Measurements from ENCODE around the gene GREB1L.

The GREB1L gene

DNA sequence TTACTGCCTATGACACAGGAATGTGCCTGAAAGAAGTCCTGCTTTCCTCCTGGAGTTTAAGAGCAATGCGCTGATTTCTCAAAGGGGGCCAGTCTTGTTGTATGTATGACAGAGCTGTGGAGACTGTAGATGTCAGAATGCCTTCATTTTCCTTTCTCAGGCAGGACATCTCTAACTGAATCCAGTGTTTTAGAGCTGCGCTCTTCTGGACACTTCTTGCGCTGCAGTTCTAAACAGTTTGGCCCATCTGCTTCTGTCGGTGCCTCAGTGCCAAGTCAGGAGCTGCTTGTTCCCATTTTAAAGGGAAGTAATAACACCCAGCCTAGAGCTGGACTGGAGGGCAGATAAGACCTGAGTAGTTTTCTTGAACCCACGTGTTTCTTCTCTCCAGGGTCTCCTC, 267.0 kb downstream of the GREB1L start:
- Histone ChIP-seq H3K4me3 (ENCODE audit: low read depth, low read length) (no peak overlapping the region), H3K4me1 (ENCODE audit: control insufficient read depth, insufficient read depth, low read length) (peaks cover 5% of the 10 kb centered on the region; the same call in 1 of the 2 replicates), H3K27ac (ENCODE audit: low read depth, low read length) (no peak overlapping the region), H3K36me3 (ENCODE audit: control insufficient read depth, insufficient read depth, low read length) (peaks cover 17% of the 10 kb centered on the region), H3K9me3 (ENCODE audit: control insufficient read depth, insufficient read depth, low read depth, low read length) (no peaks in the 10 kb centered on the region), H3K27me3 (ENCODE audit: control insufficient read depth, insufficient read depth, low read length) (no peaks in the 10 kb centered on the region), H3K9ac (ENCODE audit: low read length) (no peak overlapping the region)

DNA sequence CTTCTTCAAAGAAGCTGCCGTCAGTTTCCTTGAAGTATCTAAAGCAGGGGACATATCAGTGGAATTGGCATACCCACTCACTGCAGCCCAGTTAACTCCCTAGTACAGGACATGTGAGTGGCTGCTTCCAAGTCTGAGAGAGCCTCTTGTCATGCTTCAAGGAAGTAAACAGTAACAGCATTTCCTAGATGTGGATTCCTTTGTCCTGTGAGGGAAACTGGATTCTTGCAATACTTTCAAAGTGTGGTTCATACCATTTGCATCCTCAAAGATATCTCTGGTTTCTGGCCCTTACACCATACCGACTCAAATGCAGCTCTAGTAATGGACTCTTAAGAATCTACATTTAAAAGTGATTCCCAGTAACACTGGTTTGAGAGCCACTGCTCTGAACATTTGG, 271.3 kb downstream of the GREB1L start:
- no peaks in the 10 kb centered on the region for H3K9me3 ChIP-seq (ENCODE audit: control insufficient read depth, insufficient read depth, low read depth, low read length)

DNA sequence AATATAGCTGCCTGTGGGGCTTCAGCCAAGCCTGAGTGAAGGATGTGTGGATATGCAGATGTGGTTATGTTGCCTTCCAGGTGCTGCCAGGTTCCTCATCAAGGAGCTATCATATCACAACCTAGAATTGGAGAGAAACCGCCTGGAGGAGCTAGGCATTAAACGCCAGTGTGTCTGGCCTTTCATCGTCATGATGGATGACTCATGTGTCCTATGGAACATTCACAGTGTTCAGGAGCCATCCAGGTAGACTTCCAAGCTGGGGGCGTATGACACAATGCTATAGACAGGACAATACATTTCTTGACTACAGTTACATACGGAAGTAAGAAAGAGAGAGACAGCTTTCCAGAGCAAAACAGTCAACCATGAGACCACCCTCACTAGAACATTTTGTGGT, 271.7 kb downstream of the GREB1L start:
- Histone ChIP-seq H3K27ac (ENCODE audit: low read depth, low read length) (no peak overlapping the region), H3K4me3 (ENCODE audit: low read depth, low read length) (no peak overlapping the region), H3K9ac (ENCODE audit: low read length) (no peak overlapping the region), H3K36me3 (ENCODE audit: control insufficient read depth, insufficient read depth, low read length) (peaks cover 32% of the 10 kb centered on the region), H3K9me3 (ENCODE audit: control insufficient read depth, insufficient read depth, low read depth, low read length) (no peaks in the 10 kb centered on the region), H3K4me1 (ENCODE audit: control insufficient read depth, insufficient read depth, low read length) (no peaks in the 10 kb centered on the region), H3K27me3 (ENCODE audit: control insufficient read depth, insufficient read depth, low read length) (no peaks in the 10 kb centered on the region)

More for the DNA sequence above, 271.3 kb downstream of the GREB1L start:
- Histone ChIP-seq H3K9ac (ENCODE audit: low read length) (no peak overlapping the region), H3K4me1 (ENCODE audit: control insufficient read depth, insufficient read depth, low read length) (peaks cover 2% of the 10 kb centered on the region; the same call in 1 of the 2 replicates), H3K4me3 (ENCODE audit: low read depth, low read length) (no peak overlapping the region), H3K27ac (ENCODE audit: low read depth, low read length) (no peak overlapping the region), H3K27me3 (ENCODE audit: control insufficient read depth, insufficient read depth, low read length) (no peaks in the 10 kb centered on the region), H3K36me3 (ENCODE audit: control insufficient read depth, insufficient read depth, low read length) (peaks cover 28% of the 10 kb centered on the region)

DNA sequence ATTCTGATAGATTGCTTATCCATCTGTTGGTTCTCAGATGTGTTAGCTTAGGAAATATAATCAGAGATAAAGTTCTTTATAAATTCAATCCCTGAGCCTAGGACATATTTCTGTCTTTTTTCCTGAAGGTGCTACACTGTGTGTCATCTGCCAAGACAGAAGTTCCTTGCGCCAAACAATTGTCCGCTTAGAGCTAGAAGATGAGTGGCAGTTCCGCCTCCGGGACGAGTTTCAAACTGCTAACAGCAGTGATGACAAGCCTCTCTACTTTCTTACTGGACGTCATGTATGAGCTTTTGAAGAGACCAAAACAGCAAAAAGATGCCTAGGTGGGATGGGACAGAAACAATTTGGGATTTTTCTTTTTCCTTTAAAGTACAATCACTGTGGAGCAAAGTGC, 280.5 kb downstream of the GREB1L start:
- Histone ChIP-seq H3K4me1 (ENCODE audit: control insufficient read depth, insufficient read depth, low read length) (no peaks in the 10 kb centered on the region), H3K9me3 (ENCODE audit: control insufficient read depth, insufficient read depth, low read depth, low read length) (no peaks in the 10 kb centered on the region), H3K36me3 (ENCODE audit: control insufficient read depth, insufficient read depth, low read length) (peaks cover 57% of the 10 kb centered on the region), H3K9ac (ENCODE audit: low read length) (no peak overlapping the region), H3K27ac (ENCODE audit: low read depth, low read length) (no peak overlapping the region), H3K4me3 (ENCODE audit: low read depth, low read length) (no peak overlapping the region), H3K27me3 (ENCODE audit: control insufficient read depth, insufficient read depth, low read length) (no peaks in the 10 kb centered on the region)

DNA sequence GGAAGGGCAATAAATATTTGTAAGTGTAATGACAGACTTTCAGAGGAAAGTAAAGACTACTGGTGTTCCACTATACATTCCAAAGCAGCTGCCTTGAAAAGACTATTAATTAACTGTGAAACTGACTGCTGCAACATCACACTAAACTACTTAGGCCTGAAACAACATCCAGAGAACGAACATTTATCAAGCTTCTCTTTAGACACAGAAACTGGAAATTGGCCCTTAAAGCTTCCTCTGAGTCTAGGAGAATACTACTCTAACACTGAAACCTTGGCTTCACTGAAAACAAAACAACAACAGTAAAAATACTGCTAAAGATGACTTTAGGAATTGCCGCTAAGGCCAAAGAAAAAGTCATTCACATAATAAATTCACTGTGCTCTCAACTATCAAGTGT, 283.9 kb downstream of the GREB1L start:
- Histone ChIP-seq H3K27me3 (ENCODE audit: control insufficient read depth, insufficient read depth, low read length) (no peaks in the 10 kb centered on the region), H3K36me3 (ENCODE audit: control insufficient read depth, insufficient read depth, low read length) (peaks cover 61% of the 10 kb centered on the region), H3K4me3 (ENCODE audit: low read depth, low read length) (no peak overlapping the region), H3K9me3 (ENCODE audit: control insufficient read depth, insufficient read depth, low read depth, low read length) (no peaks in the 10 kb centered on the region), H3K27ac (ENCODE audit: low read depth, low read length) (no peak overlapping the region), H3K9ac (ENCODE audit: low read length) (no peak overlapping the region), H3K4me1 (ENCODE audit: control insufficient read depth, insufficient read depth, low read length) (no peaks in the 10 kb centered on the region)

- H3K27me3 ChIP-seq (ENCODE audit: control insufficient read depth, insufficient read depth, low read length), result no peaks in the 10 kb centered on the region
- H3K4me1 ChIP-seq (ENCODE audit: control insufficient read depth, insufficient read depth, low read length), result no peaks in the 10 kb centered on the region
- H3K36me3 ChIP-seq (ENCODE audit: control insufficient read depth, insufficient read depth, low read length), result peaks cover 66% of the 10 kb centered on the region
- H3K4me3 ChIP-seq (ENCODE audit: low read depth, low read length), result no peak overlapping the region
- no peak overlapping the region for H3K27ac ChIP-seq (ENCODE audit: low read depth, low read length)
- H3K9ac ChIP-seq (ENCODE audit: low read length), result no peak overlapping the region
- no peaks in the 10 kb centered on the region for H3K9me3 ChIP-seq (ENCODE audit: control insufficient read depth, insufficient read depth, low read depth, low read length)
Observed at GRCh38 chr18:21526463-21526862, 284.4 kb downstream of the GREB1L start.

- Histone ChIP-seq H3K9ac (ENCODE audit: low read length) (no peak overlapping the region), H3K4me3 (ENCODE audit: low read depth, low read length) (no peak overlapping the region), H3K4me1 (ENCODE audit: control insufficient read depth, insufficient read depth, low read length) (no peaks in the 10 kb centered on the region), H3K27ac (ENCODE audit: low read depth, low read length) (no peak overlapping the region), H3K27me3 (ENCODE audit: control insufficient read depth, insufficient read depth, low read length) (no peaks in the 10 kb centered on the region), H3K9me3 (ENCODE audit: control insufficient read depth, insufficient read depth, low read depth, low read length) (no peaks in the 10 kb centered on the region), H3K36me3 (ENCODE audit: control insufficient read depth, insufficient read depth, low read length) (peaks cover 81% of the 10 kb centered on the region)
Observed at GRCh38 chr18:21534327-21534726, 292.3 kb downstream of the GREB1L start.

DNA sequence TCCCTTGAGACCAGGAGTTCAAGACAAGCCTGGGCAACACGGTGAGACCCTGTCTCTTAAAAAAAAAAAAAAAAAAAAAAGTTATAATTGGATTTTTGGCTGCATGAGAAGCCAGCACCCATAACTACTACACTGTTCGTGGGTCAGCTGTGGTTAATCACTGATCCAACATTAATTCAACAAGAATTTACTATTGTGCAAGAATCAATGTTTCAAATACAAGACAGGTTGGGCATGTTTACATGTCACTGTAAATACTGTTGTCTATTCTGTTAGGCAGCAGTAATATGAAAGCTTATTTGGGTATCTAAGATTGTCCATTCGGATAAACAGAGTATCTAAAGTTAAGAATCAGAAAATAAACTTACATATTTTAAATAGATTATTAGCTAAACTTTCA, 296.2 kb downstream of the GREB1L start:
- Histone ChIP-seq H3K36me3 (ENCODE audit: control insufficient read depth, insufficient read depth, low read length) (peaks cover 51% of the 10 kb centered on the region), H3K27ac (ENCODE audit: low read depth, low read length) (no peak overlapping the region), H3K9ac (ENCODE audit: low read length) (no peak overlapping the region), H3K4me1 (ENCODE audit: control insufficient read depth, insufficient read depth, low read length) (no peaks in the 10 kb centered on the region), H3K4me3 (ENCODE audit: low read depth, low read length) (no peak overlapping the region), H3K27me3 (ENCODE audit: control insufficient read depth, insufficient read depth, low read length) (no peaks in the 10 kb centered on the region), H3K9me3 (ENCODE audit: control insufficient read depth, insufficient read depth, low read depth, low read length) (no peaks in the 10 kb centered on the region)

DNA sequence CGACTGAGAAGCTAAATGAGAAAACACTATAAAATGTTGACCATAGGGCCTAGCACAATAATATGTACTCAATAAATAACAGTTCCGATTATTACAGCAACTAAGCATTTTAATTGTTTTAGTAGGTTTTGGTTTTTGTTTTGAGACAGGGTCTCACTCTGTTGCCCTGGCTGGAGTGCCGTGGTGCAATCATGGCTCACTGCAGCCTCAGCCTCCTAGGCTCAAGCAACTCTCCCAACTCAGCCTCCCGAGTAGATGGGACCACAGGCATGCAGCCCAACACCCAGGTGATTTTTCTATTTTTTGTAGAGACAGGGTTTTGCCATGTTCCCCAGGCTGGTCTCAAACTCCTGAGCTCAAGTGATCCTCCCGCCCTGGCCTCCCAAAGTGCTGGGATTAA, 304.4 kb downstream of the GREB1L start:
- no peaks in the 10 kb centered on the region for H3K4me1 ChIP-seq (ENCODE audit: control insufficient read depth, insufficient read depth, low read length)
- H3K9ac ChIP-seq (ENCODE audit: low read length), result no peak overlapping the region
- no peaks in the 10 kb centered on the region for H3K9me3 ChIP-seq (ENCODE audit: control insufficient read depth, insufficient read depth, low read depth, low read length)
- no peak overlapping the region for H3K4me3 ChIP-seq (ENCODE audit: low read depth, low read length)
- peaks cover 19% of the 10 kb centered on the region for H3K36me3 ChIP-seq (ENCODE audit: control insufficient read depth, insufficient read depth, low read length)
- H3K27ac ChIP-seq (ENCODE audit: low read depth, low read length), result no peak overlapping the region
- H3K27me3 ChIP-seq (ENCODE audit: control insufficient read depth, insufficient read depth, low read length), result no peaks in the 10 kb centered on the region

DNA sequence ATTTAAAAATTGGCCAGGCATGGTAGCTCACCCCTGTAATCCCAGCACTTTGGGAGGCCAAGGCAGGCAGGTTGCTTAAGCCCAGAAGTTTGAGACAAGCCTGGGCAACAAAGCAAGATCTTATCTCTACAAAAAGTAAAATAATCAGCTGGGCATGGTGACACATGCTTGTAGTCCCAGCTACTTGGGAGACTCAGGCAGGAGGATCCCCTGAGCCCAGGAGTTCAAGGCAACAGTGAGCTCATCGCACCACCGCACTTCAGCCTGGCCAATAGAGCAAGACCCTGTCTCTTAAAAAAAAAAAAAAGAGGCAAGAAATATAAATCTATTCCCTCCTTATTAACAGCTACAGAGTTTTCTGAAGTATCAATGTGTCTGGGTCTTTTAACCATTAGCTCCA, 306.6 kb downstream of the GREB1L start:
- Histone ChIP-seq H3K4me3 (ENCODE audit: low read depth, low read length) (no peak overlapping the region), H3K9ac (ENCODE audit: low read length) (no peak overlapping the region), H3K27me3 (ENCODE audit: control insufficient read depth, insufficient read depth, low read length) (no peaks in the 10 kb centered on the region), H3K9me3 (ENCODE audit: control insufficient read depth, insufficient read depth, low read depth, low read length) (no peaks in the 10 kb centered on the region), H3K27ac (ENCODE audit: low read depth, low read length) (no peak overlapping the region), H3K36me3 (ENCODE audit: control insufficient read depth, insufficient read depth, low read length) (peaks cover 28% of the 10 kb centered on the region), H3K4me1 (ENCODE audit: control insufficient read depth, insufficient read depth, low read length) (no peaks in the 10 kb centered on the region)

DNA sequence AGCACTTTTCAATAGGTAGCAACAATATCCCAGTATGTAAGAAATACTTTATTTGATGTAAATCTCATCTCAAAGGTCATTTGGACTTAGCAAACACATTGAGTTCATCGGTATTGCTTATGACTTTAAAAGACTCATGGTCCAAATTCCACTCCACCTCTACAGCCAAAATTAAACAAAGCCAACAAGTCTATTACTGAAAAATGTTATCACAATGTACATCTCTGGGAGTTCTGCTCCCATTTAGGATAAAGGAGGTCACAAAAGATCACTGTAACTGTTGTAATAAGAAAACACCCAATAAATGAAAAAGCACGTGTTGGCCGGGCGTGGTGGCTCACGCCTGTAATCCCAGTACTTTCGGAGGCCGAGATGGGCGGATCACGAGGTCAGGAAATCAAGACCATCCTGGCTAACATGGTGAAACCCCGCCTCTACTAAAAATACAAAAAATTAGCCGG, 308.5 kb downstream of the GREB1L start:
- H3K27ac ChIP-seq (ENCODE audit: low read depth, low read length), result no peak overlapping the region
- H3K4me1 ChIP-seq (ENCODE audit: control insufficient read depth, insufficient read depth, low read length), result no peaks in the 10 kb centered on the region
- no peak overlapping the region for H3K4me3 ChIP-seq (ENCODE audit: low read depth, low read length)
- H3K9ac ChIP-seq (ENCODE audit: low read length), result no peak overlapping the region
- no peaks in the 10 kb centered on the region for H3K27me3 ChIP-seq (ENCODE audit: control insufficient read depth, insufficient read depth, low read length)
- H3K9me3 ChIP-seq (ENCODE audit: control insufficient read depth, insufficient read depth, low read depth, low read length), result no peaks in the 10 kb centered on the region
- H3K36me3 ChIP-seq (ENCODE audit: control insufficient read depth, insufficient read depth, low read length), result peaks cover 33% of the 10 kb centered on the region

Measured in HUES6 (cell line).